Activated CD4-positive, alpha-beta T cell treated with anti-CD3 and anti-CD28 coated beads, Interleukin-2, amount 10 ng/mL, durations not matched to agents 24 days and 14 days (primary cell): Measurements from ENCODE around the gene MPZL1. TPM values are rescaled to one million over a fixed set of nuclear protein-coding genes. Genes with fewer than 3 reads are reported as not detected.
"Not testable (repeated sequence)": the region's sequence is repeated elsewhere in the genome, so short reads cannot be mapped to it uniquely, and the experiment has no call there.

ENCODE experiments used
- DNase-seq: peaks from one replicate; pipeline ENCODE4 v3.0.0; 2022
- H3K27ac Mint-ChIP-seq: one replicate; pipeline ENCODE4 v1.8.0; 2022; ENCODE audit warnings: mild to moderate bottlenecking, mixed read lengths
- H3K27me3 Mint-ChIP-seq: one replicate; pipeline ENCODE4 v1.8.0; 2022; ENCODE audit warnings: mixed read lengths
- H3K36me3 Mint-ChIP-seq: one replicate; pipeline ENCODE4 v1.8.0; 2022; ENCODE audit warnings: low read depth, mild to moderate bottlenecking, mixed read lengths
- H3K4me1 Mint-ChIP-seq: one replicate; pipeline ENCODE4 v1.8.0; 2021; ENCODE audit warnings: mixed read lengths
- H3K4me3 Mint-ChIP-seq: one replicate; pipeline ENCODE4 v1.8.0; 2022; ENCODE audit warnings: mild to moderate bottlenecking, moderate library complexity, mixed read lengths
- H3K9me3 Mint-ChIP-seq: one replicate; pipeline ENCODE4 v1.8.0; 2021; ENCODE audit warnings: mixed read lengths
- intact Hi-C: fragments of 100-400 bp; cut with micrococcal nuclease; formaldehyde crosslinking; loops from one replicate; pipeline ENCODE4 v1.15.1; 2023
- total RNA-seq: library from RNA; stranded (reverse); gene quantifications from 2 replicates; pipeline ENCODE4 v1.2.3, GENCODE V29; 2022

MPZL1 gene
- total RNA-seq, 1 donor from 2014 or later, result 41.8 TPM

DNA sequence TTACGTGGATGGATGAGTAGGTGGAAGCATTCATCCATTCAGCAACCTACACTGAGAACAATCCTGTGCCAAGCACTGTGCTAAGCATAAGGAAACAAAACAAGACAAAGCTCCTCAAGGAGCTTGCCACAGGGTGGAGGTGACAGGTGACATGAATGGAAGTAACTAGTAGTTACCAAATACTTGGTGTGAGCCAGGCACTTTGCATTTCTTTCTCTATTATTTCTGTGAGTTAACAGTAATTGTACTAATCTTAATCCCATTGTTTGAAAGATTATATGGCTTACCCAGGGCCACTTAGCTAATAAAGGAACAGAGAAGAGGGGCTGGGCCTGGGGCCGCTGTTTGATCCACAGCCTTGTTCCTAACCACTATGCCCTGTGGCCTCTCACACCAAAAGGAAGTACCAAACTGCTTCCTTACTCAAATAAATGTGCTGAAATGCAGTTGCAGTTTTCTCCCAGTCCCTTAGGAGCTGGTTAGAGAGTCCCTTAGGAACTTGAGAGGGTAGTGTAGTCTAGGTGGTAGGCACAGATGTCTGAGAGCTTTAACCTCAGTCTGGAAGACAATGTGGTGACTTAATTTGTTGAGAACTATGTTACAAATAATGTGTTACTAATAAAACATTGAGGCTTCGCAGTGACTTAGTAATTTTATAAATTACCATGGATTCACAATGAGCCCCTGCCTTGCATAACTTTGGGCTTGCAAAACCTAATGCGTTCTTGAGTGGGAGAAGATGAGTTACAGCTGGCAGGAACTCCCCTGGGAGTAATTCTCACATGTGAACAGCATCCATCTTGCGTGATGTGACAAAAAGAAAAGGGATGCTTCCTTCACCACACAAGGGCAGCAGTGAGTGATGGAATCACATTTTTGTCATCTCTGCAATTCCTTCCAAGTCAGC lies 69.8 kb downstream of the MPZL1 start:
- intact Hi-C loops, result no loop called here
- Mint-ChIP-seq H3K36me3 (peaks cover 25% of the 10 kb centered on the region), H3K27me3 (no peaks in the 10 kb centered on the region), H3K27ac (no peak overlapping the region), H3K4me3 (no peak overlapping the region), H3K4me1 (peaks cover 7% of the 10 kb centered on the region), H3K9me3 (no peaks in the 10 kb centered on the region)
- DNase-seq, result no peak

DNA sequence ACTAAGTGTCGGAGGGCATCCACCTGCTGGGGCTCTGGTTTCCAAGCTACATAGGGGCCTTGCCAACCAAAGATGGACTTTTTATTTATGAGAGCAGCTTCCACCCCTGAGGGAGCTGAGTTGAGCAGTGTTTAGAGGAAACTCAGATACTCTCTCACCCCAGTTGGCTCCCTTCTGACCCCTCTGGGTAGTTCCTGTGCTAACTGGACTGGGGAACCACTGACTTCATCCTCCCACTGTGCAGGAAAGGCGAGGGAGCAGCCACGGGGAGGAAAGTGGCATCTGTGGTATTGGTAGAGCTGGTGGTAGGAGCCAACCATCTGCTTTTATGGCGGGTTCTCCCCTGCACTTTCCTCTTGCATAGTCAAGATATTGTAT lies 70.4 kb downstream of the MPZL1 start:
- H3K27ac Mint-ChIP-seq, result no peak overlapping the region
- intact Hi-C loops, result no loop called here

GRCh38 chr1:167794043-167794442 lies 72.3 kb downstream of the MPZL1 start:
- Mint-ChIP-seq H3K9me3 (no peaks in the 10 kb centered on the region), H3K27ac (no peak overlapping the region), H3K27me3 (no peaks in the 10 kb centered on the region), H3K4me1 (peaks cover 15% of the 10 kb centered on the region), H3K4me3 (no peak overlapping the region), H3K36me3 (peaks cover 20% of the 10 kb centered on the region)
- intact Hi-C loops, result no loop called here
- no peak for DNase-seq

More for the DNA sequence above, 70.4 kb downstream of the MPZL1 start:
- Mint-ChIP-seq H3K4me3 (no peak overlapping the region), H3K9me3 (no peaks in the 10 kb centered on the region), H3K36me3 (peaks cover 27% of the 10 kb centered on the region), H3K27me3 (no peaks in the 10 kb centered on the region), H3K4me1 (peaks cover 11% of the 10 kb centered on the region)
- DNase-seq, result no peak

- peaks cover 15% of the 10 kb centered on the region for H3K4me1 Mint-ChIP-seq
- intact Hi-C loops, result loop anchor here (5.0 kb wide), 1 partner anchor 44 kb away; no protein-coding TSS in a partner anchor
- DNase-seq, result no peak
- no peaks in the 10 kb centered on the region for H3K9me3 Mint-ChIP-seq
- H3K36me3 Mint-ChIP-seq, result peaks cover 8% of the 10 kb centered on the region
- H3K27ac Mint-ChIP-seq, result no peak overlapping the region
- H3K27me3 Mint-ChIP-seq, result no peaks in the 10 kb centered on the region
- no peak overlapping the region for H3K4me3 Mint-ChIP-seq
These were observed 74.3 kb downstream of the MPZL1 start for GRCh38 chr1:167795810-167796740.

- no peak overlapping the region for H3K4me3 Mint-ChIP-seq
- H3K27ac Mint-ChIP-seq, result peak overlapping the region; percentile 14
- peaks cover 15% of the 10 kb centered on the region for H3K4me1 Mint-ChIP-seq
- peaks cover 6% of the 10 kb centered on the region for H3K36me3 Mint-ChIP-seq
- H3K27me3 Mint-ChIP-seq, result no peaks in the 10 kb centered on the region
- H3K9me3 Mint-ChIP-seq, result no peaks in the 10 kb centered on the region
- intact Hi-C loops, result loop anchor here (5.0 kb wide), 1 partner anchor 45 kb away; no protein-coding TSS in a partner anchor
- DNase-seq, result peak; percentile 67
These were observed 75.2 kb downstream of the MPZL1 start for GRCh38 chr1:167797015-167797414.

DNA sequence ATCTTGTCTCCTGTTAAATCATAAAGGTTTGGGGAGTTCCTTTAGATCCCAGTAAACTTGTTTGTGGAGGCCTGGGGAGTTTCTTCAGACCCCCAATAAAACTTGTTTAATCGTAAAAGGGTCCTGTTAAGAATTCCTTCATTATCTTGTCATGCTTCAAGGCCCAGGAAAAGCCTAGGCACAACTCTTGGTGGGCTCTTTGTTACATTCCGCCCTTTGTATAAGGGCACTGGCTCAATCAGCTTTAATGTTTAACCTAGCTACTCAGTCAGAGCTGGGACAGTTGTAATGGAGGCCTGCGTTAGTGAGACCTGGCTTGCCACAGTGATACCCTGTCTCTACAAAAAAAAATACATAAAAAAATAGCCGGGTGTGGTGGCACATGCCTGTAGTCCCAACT lies 77.2 kb downstream of the MPZL1 start:
- H3K4me1 Mint-ChIP-seq, result peaks cover 22% of the 10 kb centered on the region

DNA sequence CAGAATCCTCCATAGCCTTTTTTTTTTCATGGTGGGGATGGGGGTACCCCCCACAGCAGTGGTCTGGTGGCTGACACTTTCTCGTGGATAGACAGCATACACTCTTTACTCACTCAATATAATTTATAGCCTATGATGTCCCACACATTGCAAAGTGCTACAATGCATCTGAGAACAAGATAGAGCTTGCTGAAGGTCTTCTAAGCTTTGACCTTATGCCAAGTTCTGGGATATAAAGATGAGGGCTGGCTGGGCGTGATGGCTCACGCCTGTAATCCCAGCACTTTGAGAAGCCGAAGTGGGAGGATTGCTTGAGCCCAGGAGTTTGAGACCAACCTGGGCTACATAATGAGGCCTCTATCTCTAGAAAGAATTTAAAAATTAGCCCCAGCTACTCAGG lies 78.0 kb downstream of the MPZL1 start:
- no peaks in the 10 kb centered on the region for H3K9me3 Mint-ChIP-seq
- H3K27me3 Mint-ChIP-seq, result no peaks in the 10 kb centered on the region
- no peak overlapping the region for H3K27ac Mint-ChIP-seq
- H3K4me3 Mint-ChIP-seq, result no peak overlapping the region
- peaks cover 7% of the 10 kb centered on the region for H3K36me3 Mint-ChIP-seq
- intact Hi-C loops, result loop anchor here (5.0 kb wide), 2 partner anchors 37 to 47 kb away; no protein-coding TSS in a partner anchor
- H3K4me1 Mint-ChIP-seq, result peaks cover 28% of the 10 kb centered on the region
- no peak for DNase-seq

More for the DNA sequence above, 77.2 kb downstream of the MPZL1 start:
- Mint-ChIP-seq H3K4me3 (no peak overlapping the region), H3K36me3 (peaks cover 7% of the 10 kb centered on the region), H3K9me3 (no peaks in the 10 kb centered on the region), H3K27ac (no peak overlapping the region), H3K27me3 (no peaks in the 10 kb centered on the region)
- no peak for DNase-seq
- intact Hi-C loops, result loop anchor here (5.0 kb wide), 1 partner anchor 47 kb away; no protein-coding TSS in a partner anchor

DNA sequence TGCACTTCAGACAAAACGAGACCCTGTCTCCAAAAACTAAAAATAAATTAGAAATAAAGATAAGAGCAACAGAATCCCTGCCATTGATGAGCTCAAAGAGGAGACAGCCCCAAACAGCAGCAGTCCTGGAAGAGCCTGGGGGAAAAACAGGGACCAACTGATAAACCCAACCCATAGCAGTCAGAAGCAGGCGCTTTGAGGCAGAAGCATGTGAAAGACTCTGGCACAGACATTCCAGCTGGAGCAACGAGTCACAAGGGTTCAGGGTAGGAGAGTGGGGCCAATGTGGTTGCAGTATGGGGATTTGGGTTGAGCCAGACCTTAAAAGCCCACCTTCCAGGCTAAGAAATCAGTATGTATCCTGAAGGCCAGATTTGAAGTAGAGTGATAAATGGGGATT lies 78.5 kb downstream of the MPZL1 start:
- peaks cover 33% of the 10 kb centered on the region for H3K4me1 Mint-ChIP-seq
- H3K27me3 Mint-ChIP-seq, result no peaks in the 10 kb centered on the region
- H3K27ac Mint-ChIP-seq, result no peak overlapping the region
- H3K9me3 Mint-ChIP-seq, result no peaks in the 10 kb centered on the region
- intact Hi-C loops, result loop anchor here (5.0 kb wide), 1 partner anchor 38 kb away; no protein-coding TSS in a partner anchor
- no peak overlapping the region for H3K4me3 Mint-ChIP-seq
- no peak for DNase-seq
- peaks cover 7% of the 10 kb centered on the region for H3K36me3 Mint-ChIP-seq

GRCh38 chr1:167802235-167802634 lies 80.5 kb downstream of the MPZL1 start:
- Mint-ChIP-seq H3K4me1 (peaks cover 27% of the 10 kb centered on the region), H3K9me3 (no peaks in the 10 kb centered on the region), H3K27ac (no peak overlapping the region), H3K4me3 (no peak overlapping the region), H3K36me3 (peaks cover 3% of the 10 kb centered on the region), H3K27me3 (no peaks in the 10 kb centered on the region)
- no peak for DNase-seq
- intact Hi-C loops, result loop anchor here (5.0 kb wide), 1 partner anchor 40 kb away; no protein-coding TSS in a partner anchor

DNA sequence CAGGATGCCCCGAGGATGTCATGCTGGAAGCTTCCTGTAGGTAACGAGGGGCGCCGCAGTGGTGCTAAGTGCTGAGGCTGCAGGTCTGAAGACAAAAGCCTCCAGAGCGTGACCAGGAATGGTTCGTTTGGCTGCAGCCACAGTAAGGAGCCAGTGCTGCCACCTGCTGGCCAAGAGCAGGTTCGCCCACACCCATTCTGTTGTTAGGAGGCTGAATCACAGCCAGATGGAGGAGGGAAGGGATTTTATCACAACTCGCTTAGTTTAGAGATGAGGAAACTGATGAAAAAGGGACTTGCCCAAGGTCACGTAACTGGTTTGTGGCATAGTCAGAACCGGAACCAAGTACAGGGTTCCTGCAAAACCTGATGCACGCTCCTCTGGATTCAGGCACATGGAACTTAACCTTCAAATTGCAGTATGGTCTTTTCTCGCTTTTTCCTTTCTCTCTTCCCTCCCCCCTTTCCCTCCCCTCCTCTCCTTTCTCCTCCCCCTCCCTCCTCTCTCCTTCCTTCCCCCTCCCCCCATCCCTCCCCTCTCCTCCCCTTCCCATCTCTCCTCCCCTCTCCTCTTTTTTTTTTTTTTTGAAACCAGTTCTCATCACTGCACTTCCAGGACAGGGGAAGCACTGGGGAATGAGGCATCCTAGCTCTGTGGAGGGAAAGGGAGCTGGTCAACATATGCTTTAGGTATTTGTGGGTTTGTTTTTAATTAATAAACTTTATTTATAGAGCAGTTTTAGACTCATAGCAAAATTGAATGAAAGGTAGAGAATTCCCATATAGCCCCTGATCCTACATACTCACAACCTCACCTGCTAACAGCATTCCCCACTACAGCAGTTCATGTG lies 81.8 kb downstream of the MPZL1 start:
- peaks cover 26% of the 10 kb centered on the region for H3K4me1 Mint-ChIP-seq

DNA sequence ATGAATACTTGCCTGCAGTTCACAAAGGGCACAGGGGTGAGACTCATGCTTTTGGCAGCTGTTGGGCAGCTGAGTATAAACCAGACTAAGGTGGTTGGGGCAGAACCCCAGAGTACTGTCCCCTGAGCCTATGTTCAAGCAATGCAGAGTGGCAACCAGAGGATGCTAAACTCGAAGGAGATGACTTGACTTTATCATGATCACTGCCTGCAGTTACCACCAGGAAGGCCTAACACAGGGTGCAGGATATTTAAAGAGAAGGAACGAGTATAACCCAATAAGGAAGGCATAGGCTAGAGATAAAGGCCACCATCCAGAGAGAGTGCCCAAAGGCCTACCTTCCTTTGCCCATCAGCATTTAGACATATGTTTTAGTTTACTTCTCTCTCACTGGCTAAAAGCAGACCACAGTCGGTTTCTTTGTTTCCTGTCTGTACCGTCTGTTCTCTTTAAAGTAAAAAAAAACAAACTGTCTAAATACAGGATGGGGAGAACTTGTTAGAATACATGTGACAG lies 83.3 kb downstream of the MPZL1 start:
- Mint-ChIP-seq H3K27me3 (no peaks in the 10 kb centered on the region), H3K4me1 (peaks cover 26% of the 10 kb centered on the region), H3K36me3 (peaks cover 1% of the 10 kb centered on the region), H3K9me3 (peaks cover 5% of the 10 kb centered on the region), H3K27ac (peak overlapping the region; percentile 88), H3K4me3 (peak overlapping the region; percentile 53)
- intact Hi-C loops, result loop anchor here (2.0 kb wide), 2 partner anchors 132 to 278 kb away; partner anchors contain the start of genes DCAF6 and MPC2
- peak; percentile 78 for DNase-seq

More for the DNA sequence above, 81.8 kb downstream of the MPZL1 start:
- intact Hi-C loops, result loop anchor here (1.0 to 5.0 kb wide), 7 partner anchors 26 to 279 kb away; partner anchors contain the start of genes DCAF6, MPC2 and MPZL1
- Mint-ChIP-seq H3K27me3 (no peaks in the 10 kb centered on the region), H3K4me3 (peak overlapping the region; percentile 68), H3K36me3 (peaks cover 1% of the 10 kb centered on the region), H3K9me3 (no peaks in the 10 kb centered on the region), H3K27ac (peak overlapping the region; percentile 87)
- peak; percentile 96 for DNase-seq

DNA sequence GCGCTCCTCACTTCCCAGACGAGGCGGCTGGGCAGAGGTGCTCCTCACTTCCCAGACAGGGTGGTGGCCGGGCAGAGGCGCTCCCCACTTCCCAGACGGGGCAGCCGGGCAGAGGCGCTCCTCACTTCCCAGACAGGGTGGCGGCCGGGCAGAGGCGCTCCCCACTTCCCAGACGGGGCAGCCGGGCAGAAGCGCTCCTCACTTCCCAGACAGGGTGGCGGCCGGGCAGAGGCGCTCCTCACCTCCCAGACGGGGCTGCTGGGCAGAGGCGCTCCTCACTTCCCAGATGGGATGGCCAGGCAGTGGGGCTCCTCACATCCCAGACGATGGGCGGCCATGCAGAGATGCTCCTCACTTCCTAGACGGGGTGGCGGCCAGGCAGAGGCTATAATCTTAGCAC lies 84.5 kb downstream of the MPZL1 start:
- intact Hi-C loops, H3K4me3 Mint-ChIP-seq, H3K9me3 Mint-ChIP-seq, DNase-seq, H3K27me3 Mint-ChIP-seq, H3K27ac Mint-ChIP-seq, H3K36me3 Mint-ChIP-seq: not testable (repeated sequence)
- H3K4me1 Mint-ChIP-seq, result peaks cover 26% of the 10 kb centered on the region
